MM.1S (cell line): ENCODE data around the gene ITGA6.

Experiments
- DNase-seq: peaks from one replicate; pipeline ENCODE4 v3.0.0-alpha.2; 2015
- H2AFZ ChIP-seq: fragments of 300-600 bp; sonication (generic); 2 replicates; pipeline ENCODE4 v1.6.0; 2016; ENCODE audit warnings: antibody characterized with exemption, low read length
- H3F3A ChIP-seq: fragments of 300-600 bp; sonication (generic); 2 replicates; pipeline ENCODE4 v1.6.1; 2016; ENCODE audit warnings: mild to moderate bottlenecking, antibody characterized with exemption, low read length, moderate library complexity, mixed read lengths; ENCODE audit not compliant: insufficient read depth
- H3K27ac ChIP-seq: fragments of 300-600 bp; sonication (generic); 2 replicates; pipeline ENCODE4 v1.5.1; 2016; ENCODE audit warnings: mild to moderate bottlenecking, low read length
- H3K27me3 ChIP-seq: fragments of 300-600 bp; sonication (generic); replicated peaks from 2 replicates; pipeline ENCODE4 v1.6.0; 2016; ENCODE audit warnings: low read length; ENCODE audit not compliant: insufficient read depth
- H3K36me3 ChIP-seq: fragments of 300-600 bp; sonication (generic); replicated peaks from 2 replicates; pipeline ENCODE4 v1.6.1; 2016; ENCODE audit warnings: mild to moderate bottlenecking, low read length, mixed read lengths; ENCODE audit not compliant: insufficient read depth
- H3K4me1 ChIP-seq: fragments of 300-600 bp; sonication (generic); 2 replicates; pipeline ENCODE4 v1.6.1; 2016; ENCODE audit warnings: low read length, mixed read lengths
- H3K4me2 ChIP-seq: fragments of 300-600 bp; sonication (generic); 2 replicates; pipeline ENCODE4 v1.6.0; 2016; ENCODE audit warnings: low read depth, low read length
- H3K4me3 ChIP-seq: fragments of 300-600 bp; sonication (generic); 2 replicates; pipeline ENCODE4 v1.5.1; 2016; ENCODE audit warnings: low read length, mixed read lengths
- H3K79me2 ChIP-seq: fragments of 300-600 bp; sonication (generic); 2 replicates; pipeline ENCODE4 v1.6.1; 2016; ENCODE audit warnings: mixed run types, low read length, mixed read lengths
- H3K9ac ChIP-seq: fragments of 300-600 bp; sonication (generic); 2 replicates; pipeline ENCODE4 v1.6.1; 2016; ENCODE audit warnings: low read length, mixed read lengths
- H3K9me2 ChIP-seq: fragments of 300-600 bp; sonication (generic); replicated peaks from 2 replicates; pipeline ENCODE4 v1.6.1; 2016; ENCODE audit warnings: mild to moderate bottlenecking, low read length, mixed read lengths; ENCODE audit not compliant: insufficient read depth
- H3K9me3 ChIP-seq: fragments of 300-600 bp; sonication (generic); replicated peaks from 2 replicates; pipeline ENCODE4 v1.6.1; 2016; ENCODE audit warnings: mild to moderate bottlenecking, low read length, mixed read lengths; ENCODE audit not compliant: insufficient read depth
- H4K20me1 ChIP-seq: fragments of 300-600 bp; sonication (generic); 2 replicates; pipeline ENCODE4 v1.6.1; 2016; ENCODE audit warnings: mild to moderate bottlenecking, low read length, moderate library complexity, mixed read lengths; ENCODE audit not compliant: insufficient read depth
- CTCF ChIP-seq: fragments of 300-600 bp; sonication (generic); IDR thresholded peaks from 2 replicates; pipeline ENCODE4 v1.5.1; 2016; ENCODE audit warnings: antibody characterized with exemption, low read length, mixed read lengths
- EZH2 ChIP-seq: fragments of 300-600 bp; sonication (generic); optimal IDR thresholded peaks from 2 replicates; pipeline ENCODE3; 2017; ENCODE audit warnings: low read depth, mild to moderate bottlenecking, antibody characterized with exemption, low read length, mixed read lengths
- EZH2phosphoT487 ChIP-seq: fragments of 300-600 bp; sonication (generic); IDR thresholded peaks from 2 replicates; pipeline ENCODE4 v1.6.1; 2018; ENCODE audit warnings: antibody characterized with exemption, low read length

Gene ITGA6

GRCh38 chr2:172445851-172446250, 18.5 kb downstream of the ITGA6 start:
- H2AFZ ChIP-seq = no peak overlapping the region
- peaks cover 21% of the 10 kb centered on the region for H3K4me1 ChIP-seq
- no peak for DNase-seq
- no peaks in the 10 kb centered on the region for H3K36me3 ChIP-seq
- H3K9me2 ChIP-seq = no peaks in the 10 kb centered on the region
- no peaks in the 10 kb centered on the region for H3K27me3 ChIP-seq
- no peak overlapping the region for H3K4me2 ChIP-seq
- no peaks in the 10 kb centered on the region for H4K20me1 ChIP-seq
- TF ChIP-seq EZH2 = no peak
- TF ChIP-seq CTCF = no peak
- no peak for TF ChIP-seq EZH2phosphoT487
- H3K9me3 ChIP-seq = no peaks in the 10 kb centered on the region
- H3K27ac ChIP-seq = no peak overlapping the region
- no peak overlapping the region for H3K9ac ChIP-seq
- H3K4me3 ChIP-seq = no peak overlapping the region
- peaks cover 16% of the 10 kb centered on the region for H3F3A ChIP-seq
- no peaks in the 10 kb centered on the region for H3K79me2 ChIP-seq

GRCh38 chr2:172446474-172447063, 19.2 kb downstream of the ITGA6 start:
- no peak overlapping the region for H3K9ac ChIP-seq
- H3K4me3 ChIP-seq = no peak overlapping the region
- no peaks in the 10 kb centered on the region for H3K36me3 ChIP-seq
- no peaks in the 10 kb centered on the region for H3K27me3 ChIP-seq
- no peaks in the 10 kb centered on the region for H3K79me2 ChIP-seq
- H3K9me3 ChIP-seq = no peaks in the 10 kb centered on the region
- no peaks in the 10 kb centered on the region for H4K20me1 ChIP-seq
- TF ChIP-seq EZH2phosphoT487 (no peak), EZH2 (no peak), CTCF (no peak)
- H3K4me1 ChIP-seq = peaks cover 14% of the 10 kb centered on the region
- DNase-seq = peak; percentile 65
- H3F3A ChIP-seq = peaks cover 10% of the 10 kb centered on the region
- no peak overlapping the region for H2AFZ ChIP-seq
- H3K4me2 ChIP-seq = peak overlapping the region; percentile 36
- no peak overlapping the region for H3K27ac ChIP-seq
- H3K9me2 ChIP-seq = no peaks in the 10 kb centered on the region

GRCh38 chr2:172447811-172448493, 20.6 kb downstream of the ITGA6 start:
- peaks cover 5% of the 10 kb centered on the region for H3K4me1 ChIP-seq
- TF ChIP-seq EZH2phosphoT487 (no peak), EZH2 (no peak), CTCF (no peak)
- no peak overlapping the region for H3K4me3 ChIP-seq
- H3K4me2 ChIP-seq = no peak overlapping the region
- no peaks in the 10 kb centered on the region for H3K9me2 ChIP-seq
- H3K79me2 ChIP-seq = no peaks in the 10 kb centered on the region
- no peak overlapping the region for H3K27ac ChIP-seq
- no peaks in the 10 kb centered on the region for H3K9me3 ChIP-seq
- H2AFZ ChIP-seq = no peak overlapping the region
- H3K27me3 ChIP-seq = no peaks in the 10 kb centered on the region
- no peaks in the 10 kb centered on the region for H4K20me1 ChIP-seq
- H3K36me3 ChIP-seq = no peaks in the 10 kb centered on the region
- no peak overlapping the region for H3K9ac ChIP-seq
- peaks cover 4% of the 10 kb centered on the region; the same call in 1 of the 2 replicates for H3F3A ChIP-seq
- no peak for DNase-seq
